ENCODE results near the gene RAG2.

RAG2 gene

DNA sequence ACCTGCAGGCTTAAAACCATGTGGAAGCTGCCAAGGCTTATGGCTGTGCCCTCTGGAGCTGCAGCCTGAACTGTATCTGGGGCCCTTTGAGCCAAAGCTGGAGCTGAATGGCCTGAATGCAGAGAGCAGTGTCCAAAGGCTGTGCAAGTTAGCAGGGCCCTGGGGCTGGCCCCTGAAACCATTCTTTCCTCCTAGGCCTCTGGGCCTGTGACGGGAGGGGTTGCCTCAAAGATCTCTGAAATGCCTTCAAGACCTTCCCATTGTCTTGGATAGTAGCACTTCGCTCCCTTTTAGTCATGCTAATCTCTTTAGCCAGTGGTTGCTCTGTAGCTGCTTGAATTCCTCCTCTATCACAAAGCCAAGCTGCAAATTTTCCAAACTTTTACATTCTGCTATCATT lies 16.5 kb downstream of the RAG2 start:
- Histone ChIP-seq H2BK120ac (ENCODE audit: low read depth, low read length) (no peak overlapping the region), H2AFZ (ENCODE audit: low read depth, low read length) (no peak overlapping the region), H3K36me3 (ENCODE audit: control insufficient read depth in 1 of 2, insufficient read depth in 2 of 2, low read depth in 1 of 2, low read length in 2 of 2) (no peaks in the 10 kb centered on the region), H2BK5ac (ENCODE audit: low read depth, low read length, poor library complexity, severe bottlenecking) (no peak overlapping the region), H3K9ac (ENCODE audit: low read length) (no peak overlapping the region), H3K79me1 (replicated peaks; ENCODE audit: low read length, poor library complexity, severe bottlenecking) (no peaks in the 10 kb centered on the region), H3K4ac (ENCODE audit: low read depth in 1 of 2, low read length in 2 of 2) (no peak overlapping the region), H3K4me3 (ENCODE audit: insufficient read depth in 1 of 2, low read depth in 1 of 2, low read length in 2 of 2) (no peak overlapping the region), H2BK15ac (ENCODE audit: low read depth, poor library complexity, severe bottlenecking) (no peak overlapping the region), H3K4me2 (ENCODE audit: low read length, poor library complexity, severe bottlenecking) (no peak overlapping the region), H2BK12ac (ENCODE audit: low read length in 2 of 2) (no peak overlapping the region), H3K4me1 (ENCODE audit: control insufficient read depth, insufficient read depth, low read depth, low read length) (no peaks in the 10 kb centered on the region), H2AK5ac (ENCODE audit: low read length, severe bottlenecking) (no peak overlapping the region), H3K9me3 (ENCODE audit: control insufficient read depth, low read length) (peaks cover 10% of the 10 kb centered on the region), H3K27me3 (ENCODE audit: control insufficient read depth in 1 of 2, insufficient read depth in 1 of 2, low read length in 2 of 2) (no peaks in the 10 kb centered on the region), H4K91ac (ENCODE audit: low read length) (no peak overlapping the region), H3K23ac (ENCODE audit: low read length in 2 of 2) (no peak overlapping the region), H3K27ac (ENCODE audit: low read length, poor library complexity, severe bottlenecking) (no peak overlapping the region), H4K8ac (ENCODE audit: low read length) (no peak overlapping the region), H3K14ac (ENCODE audit: low read length in 2 of 2) (no peak overlapping the region), H3K18ac (ENCODE audit: low read depth in 1 of 2, low read length in 2 of 2) (no peak overlapping the region)
- 48% methylated on average over 2 of the region's 2 CpGs for WGBS
- no peak for DNase-seq

GRCh38 chr11:36578458-36578857 lies 19.6 kb downstream of the RAG2 start:
- Histone ChIP-seq H3K4me1 (ENCODE audit: control insufficient read depth, insufficient read depth, low read depth, low read length) (peaks cover 4% of the 10 kb centered on the region), H2BK120ac (ENCODE audit: low read depth, low read length) (no peak overlapping the region), H3K27me3 (ENCODE audit: control insufficient read depth in 1 of 2, insufficient read depth in 1 of 2, low read length in 2 of 2) (peaks cover 0 to 5% of the 10 kb centered on the region in 2 experiments), H4K91ac (ENCODE audit: low read length) (no peak overlapping the region), H3K9me3 (ENCODE audit: control insufficient read depth, low read length) (peaks cover 10% of the 10 kb centered on the region), H3K4ac (ENCODE audit: low read depth in 1 of 2, low read length in 2 of 2) (no peak overlapping the region), H3K36me3 (ENCODE audit: control insufficient read depth in 1 of 2, insufficient read depth in 2 of 2, low read depth in 1 of 2, low read length in 2 of 2) (no peaks in the 10 kb centered on the region), H3K14ac (ENCODE audit: low read length in 2 of 2) (no peak overlapping the region), H3K9ac (ENCODE audit: low read length) (no peak overlapping the region), H2BK5ac (ENCODE audit: low read depth, low read length, poor library complexity, severe bottlenecking) (no peak overlapping the region), H2AK5ac (ENCODE audit: low read length, severe bottlenecking) (no peak overlapping the region), H3K23ac (ENCODE audit: low read length in 2 of 2) (no peak overlapping the region), H2AFZ (ENCODE audit: low read depth, low read length) (no peak overlapping the region), H2BK15ac (ENCODE audit: low read depth, poor library complexity, severe bottlenecking) (no peak overlapping the region), H3K4me2 (ENCODE audit: low read length, poor library complexity, severe bottlenecking) (no peak overlapping the region), H3K18ac (ENCODE audit: low read depth in 1 of 2, low read length in 2 of 2) (no peak overlapping the region), H3K4me3 (ENCODE audit: insufficient read depth in 1 of 2, low read depth in 1 of 2, low read length in 2 of 2) (no peak overlapping the region), H4K8ac (ENCODE audit: low read length) (no peak overlapping the region), H2BK12ac (ENCODE audit: low read length in 2 of 2) (no peak overlapping the region), H3K79me1 (replicated peaks; ENCODE audit: low read length, poor library complexity, severe bottlenecking) (no peaks in the 10 kb centered on the region), H3K27ac (ENCODE audit: low read length, poor library complexity, severe bottlenecking) (no peak overlapping the region)
- DNase-seq: no peak
- WGBS: 67% methylated on average over 1 of the region's 1 CpG

GRCh38 chr11:36577859-36578258 lies 20.2 kb downstream of the RAG2 start:
- H2BK120ac ChIP-seq (ENCODE audit: low read depth, low read length): no peak overlapping the region
- H2BK12ac ChIP-seq (ENCODE audit: low read length in 2 of 2): no peak overlapping the region
- H3K23ac ChIP-seq (ENCODE audit: low read length in 2 of 2): no peak overlapping the region
- peaks cover 0 to 5% of the 10 kb centered on the region in 2 experiments for H3K27me3 ChIP-seq (ENCODE audit: control insufficient read depth in 1 of 2, insufficient read depth in 1 of 2, low read length in 2 of 2)
- H3K14ac ChIP-seq (ENCODE audit: low read length in 2 of 2): no peak overlapping the region
- no peaks in the 10 kb centered on the region for H3K36me3 ChIP-seq (ENCODE audit: control insufficient read depth in 1 of 2, insufficient read depth in 2 of 2, low read depth in 1 of 2, low read length in 2 of 2)
- H3K4ac ChIP-seq (ENCODE audit: low read depth in 1 of 2, low read length in 2 of 2): no peak overlapping the region
- no peak overlapping the region for H2BK5ac ChIP-seq (ENCODE audit: low read depth, low read length, poor library complexity, severe bottlenecking)
- no peak overlapping the region for H3K4me2 ChIP-seq (ENCODE audit: low read length, poor library complexity, severe bottlenecking)
- no peak overlapping the region for H2AK5ac ChIP-seq (ENCODE audit: low read length, severe bottlenecking)
- no peak overlapping the region for H2BK15ac ChIP-seq (ENCODE audit: low read depth, poor library complexity, severe bottlenecking)
- H3K9ac ChIP-seq (ENCODE audit: low read length): peak overlapping the region; percentile 24
- no CpG with 5 or more reads among the region's 2 CpGs for WGBS
- H3K79me1 ChIP-seq (replicated peaks; ENCODE audit: low read length, poor library complexity, severe bottlenecking): no peaks in the 10 kb centered on the region
- H3K4me3 ChIP-seq (ENCODE audit: insufficient read depth in 1 of 2, low read depth in 1 of 2, low read length in 2 of 2): peak overlapping the region in 1 of 2 experiments; percentile 35
- peaks cover 10% of the 10 kb centered on the region for H3K9me3 ChIP-seq (ENCODE audit: control insufficient read depth, low read length)
- no peak for DNase-seq
- no peak overlapping the region for H4K8ac ChIP-seq (ENCODE audit: low read length)
- H3K18ac ChIP-seq (ENCODE audit: low read depth in 1 of 2, low read length in 2 of 2): no peak overlapping the region
- no peak overlapping the region for H4K91ac ChIP-seq (ENCODE audit: low read length)
- no peak overlapping the region for H2AFZ ChIP-seq (ENCODE audit: low read depth, low read length)
- H3K27ac ChIP-seq (ENCODE audit: low read length, poor library complexity, severe bottlenecking): no peak overlapping the region
- H3K4me1 ChIP-seq (ENCODE audit: control insufficient read depth, insufficient read depth, low read depth, low read length): peaks cover 4% of the 10 kb centered on the region

- DNase-seq: no peak
- H2AFZ ChIP-seq (ENCODE audit: low read depth, low read length): no peak overlapping the region
Measured at GRCh38 chr11:36577373-36577772, 20.7 kb downstream of the RAG2 start.

More at GRCh38 chr11:36577373-36577772, 20.7 kb downstream of the RAG2 start:
- Histone ChIP-seq H4K8ac (ENCODE audit: low read length) (no peak overlapping the region), H3K27ac (ENCODE audit: low read length, poor library complexity, severe bottlenecking) (no peak overlapping the region), H3K27me3 (ENCODE audit: control insufficient read depth in 1 of 2, insufficient read depth in 1 of 2, low read length in 2 of 2) (peaks cover 0 to 5% of the 10 kb centered on the region in 2 experiments), H3K18ac (ENCODE audit: low read depth in 1 of 2, low read length in 2 of 2) (no peak overlapping the region), H2BK15ac (ENCODE audit: low read depth, poor library complexity, severe bottlenecking) (no peak overlapping the region), H3K4me1 (ENCODE audit: control insufficient read depth, insufficient read depth, low read depth, low read length) (peaks cover 4% of the 10 kb centered on the region), H4K91ac (ENCODE audit: low read length) (no peak overlapping the region), H3K4ac (ENCODE audit: low read depth in 1 of 2, low read length in 2 of 2) (no peak overlapping the region), H2AK5ac (ENCODE audit: low read length, severe bottlenecking) (no peak overlapping the region), H2BK12ac (ENCODE audit: low read length in 2 of 2) (no peak overlapping the region), H3K4me2 (ENCODE audit: low read length, poor library complexity, severe bottlenecking) (no peak overlapping the region), H3K4me3 (ENCODE audit: insufficient read depth in 1 of 2, low read depth in 1 of 2, low read length in 2 of 2) (peak overlapping the region in 1 of 2 experiments; percentile 35), H3K14ac (ENCODE audit: low read length in 2 of 2) (no peak overlapping the region), H3K36me3 (ENCODE audit: control insufficient read depth in 1 of 2, insufficient read depth in 2 of 2, low read depth in 1 of 2, low read length in 2 of 2) (no peaks in the 10 kb centered on the region), H3K9me3 (ENCODE audit: control insufficient read depth, low read length) (peaks cover 10% of the 10 kb centered on the region), H3K79me1 (replicated peaks; ENCODE audit: low read length, poor library complexity, severe bottlenecking) (no peaks in the 10 kb centered on the region), H3K23ac (ENCODE audit: low read length in 2 of 2) (no peak overlapping the region), H2BK5ac (ENCODE audit: low read depth, low read length, poor library complexity, severe bottlenecking) (no peak overlapping the region), H3K9ac (ENCODE audit: low read length) (peak overlapping the region; percentile 24), H2BK120ac (ENCODE audit: low read depth, low read length) (no peak overlapping the region)
- WGBS: 100% methylated on average over 1 of the region's 2 CpGs

Data from mesenchymal stem cell (in vitro differentiated cells and primary cell).